ENCODE results near the gene MED15.

The MED15 gene

DNA sequence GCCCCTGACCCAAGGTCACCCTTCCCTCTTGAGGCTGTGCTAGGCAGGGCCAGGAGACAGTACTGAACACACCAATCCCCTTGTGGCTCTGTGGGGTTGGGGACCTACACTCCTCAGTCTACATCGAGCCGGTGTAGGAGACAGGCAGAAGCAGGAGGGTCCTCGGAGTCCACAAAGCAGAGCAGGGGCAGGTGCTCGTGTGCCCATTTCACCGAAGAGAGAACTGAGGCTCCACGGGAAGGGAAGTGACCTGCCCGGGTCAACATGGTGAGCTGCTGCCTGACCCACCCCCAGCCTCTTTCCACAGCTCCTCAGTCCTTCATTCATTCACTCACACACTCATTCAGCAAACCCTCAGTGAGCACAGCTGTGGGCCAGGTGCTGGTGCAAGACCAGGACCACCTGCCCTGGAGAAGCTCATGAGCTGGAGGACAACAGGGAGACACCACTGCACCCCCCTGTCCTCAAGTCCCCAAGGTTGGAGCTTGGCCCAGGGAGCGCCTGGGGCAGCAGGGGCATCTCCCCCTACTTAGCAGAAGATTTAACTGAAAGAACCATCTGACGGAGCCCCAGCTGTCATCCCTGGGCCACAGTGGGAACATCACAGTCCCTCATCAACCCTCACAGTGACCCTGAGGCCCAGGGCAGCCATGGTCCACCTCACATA lies 127.3 kb downstream of the MED15 start:
- no peak for DNase-seq (ENCODE audit: low read depth)
- TF ChIP-seq, protein P1, sequence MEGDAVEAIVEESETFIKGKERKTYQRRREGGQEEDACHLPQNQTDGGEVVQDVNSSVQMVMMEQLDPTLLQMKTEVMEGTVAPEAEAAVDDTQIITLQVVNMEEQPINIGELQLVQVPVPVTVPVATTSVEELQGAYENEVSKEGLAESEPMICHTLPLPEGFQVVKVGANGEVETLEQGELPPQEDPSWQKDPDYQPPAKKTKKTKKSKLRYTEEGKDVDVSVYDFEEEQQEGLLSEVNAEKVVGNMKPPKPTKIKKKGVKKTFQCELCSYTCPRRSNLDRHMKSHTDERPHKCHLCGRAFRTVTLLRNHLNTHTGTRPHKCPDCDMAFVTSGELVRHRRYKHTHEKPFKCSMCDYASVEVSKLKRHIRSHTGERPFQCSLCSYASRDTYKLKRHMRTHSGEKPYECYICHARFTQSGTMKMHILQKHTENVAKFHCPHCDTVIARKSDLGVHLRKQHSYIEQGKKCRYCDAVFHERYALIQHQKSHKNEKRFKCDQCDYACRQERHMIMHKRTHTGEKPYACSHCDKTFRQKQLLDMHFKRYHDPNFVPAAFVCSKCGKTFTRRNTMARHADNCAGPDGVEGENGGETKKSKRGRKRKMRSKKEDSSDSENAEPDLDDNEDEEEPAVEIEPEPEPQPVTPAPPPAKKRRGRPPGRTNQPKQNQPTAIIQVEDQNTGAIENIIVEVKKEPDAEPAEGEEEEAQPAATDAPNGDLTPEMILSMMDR (IDR thresholded peaks at IDR 0.05; ENCODE audit: control insufficient read depth, insufficient read depth, low read depth, low read length, missing control alignments) = no peak
- H3K4me3 ChIP-seq (ENCODE audit: control insufficient read depth, low read depth, low read length) = no peak overlapping the region

DNA sequence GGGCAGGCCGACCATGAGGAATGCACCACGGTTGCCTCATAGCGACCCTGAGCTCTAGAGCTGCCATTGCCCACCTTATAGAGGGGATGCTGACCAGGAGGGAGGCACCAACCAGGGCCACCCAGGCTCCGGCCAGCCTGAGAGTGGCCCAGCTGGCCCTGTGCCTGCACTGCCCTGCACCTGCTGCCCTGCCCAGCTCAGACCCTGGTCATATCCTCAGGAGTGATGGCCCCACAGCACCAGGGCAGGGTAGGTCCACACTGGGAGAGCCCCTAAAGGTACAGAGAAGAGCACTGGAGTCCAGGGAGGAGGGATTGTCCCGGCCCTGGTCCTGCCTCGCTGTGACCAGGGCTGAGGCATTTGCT lies 127.8 kb downstream of the MED15 start:
- DNase-seq (ENCODE audit: low read depth) = no peak
- TF ChIP-seq, protein P1 (IDR thresholded peaks at IDR 0.05; ENCODE audit: control insufficient read depth, insufficient read depth, low read depth, low read length, missing control alignments) = no peak
- no peak overlapping the region for H3K4me3 ChIP-seq (ENCODE audit: control insufficient read depth, low read depth, low read length)

DNA sequence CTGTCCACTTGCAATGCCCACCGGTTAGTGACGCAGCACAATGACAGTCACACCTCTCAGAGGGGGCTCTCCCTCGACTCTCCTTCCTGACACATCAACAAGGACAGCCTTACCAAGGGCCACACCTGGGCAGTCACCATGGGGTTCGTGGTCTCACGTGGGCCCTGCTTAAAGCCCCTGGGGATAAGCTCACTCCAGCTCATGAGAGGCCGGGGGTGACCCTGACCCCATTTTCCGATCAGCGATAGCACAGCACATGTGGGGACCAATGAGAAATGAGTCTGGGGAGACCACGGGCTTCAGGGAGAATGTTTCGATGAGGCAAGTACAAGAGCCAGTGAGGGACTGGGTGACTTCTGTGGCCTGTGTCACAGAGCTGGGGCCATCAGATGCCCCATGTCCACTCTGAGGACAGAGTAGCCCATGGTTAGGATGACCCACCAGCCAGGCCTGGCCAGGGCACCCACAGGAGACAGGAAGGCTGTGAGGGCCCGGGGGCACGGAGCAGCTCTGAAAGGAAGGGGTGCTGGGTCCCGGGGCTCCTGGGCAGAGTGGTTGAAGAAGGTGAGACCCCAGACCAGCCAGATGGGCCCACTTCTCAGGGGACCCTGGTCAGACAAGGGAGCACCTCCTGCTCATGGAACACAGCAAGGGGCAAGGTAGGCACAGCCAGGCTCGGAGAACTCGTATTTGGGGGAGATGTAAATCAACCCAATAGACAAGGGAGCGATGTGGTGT lies 128.8 kb downstream of the MED15 start:
- TF ChIP-seq, protein P1 (IDR thresholded peaks at IDR 0.05; ENCODE audit: control insufficient read depth, insufficient read depth, low read depth, low read length, missing control alignments) = no peak
- no peak overlapping the region for H3K4me3 ChIP-seq (ENCODE audit: control insufficient read depth, low read depth, low read length)
- DNase-seq (ENCODE audit: low read depth) = no peak

DNA sequence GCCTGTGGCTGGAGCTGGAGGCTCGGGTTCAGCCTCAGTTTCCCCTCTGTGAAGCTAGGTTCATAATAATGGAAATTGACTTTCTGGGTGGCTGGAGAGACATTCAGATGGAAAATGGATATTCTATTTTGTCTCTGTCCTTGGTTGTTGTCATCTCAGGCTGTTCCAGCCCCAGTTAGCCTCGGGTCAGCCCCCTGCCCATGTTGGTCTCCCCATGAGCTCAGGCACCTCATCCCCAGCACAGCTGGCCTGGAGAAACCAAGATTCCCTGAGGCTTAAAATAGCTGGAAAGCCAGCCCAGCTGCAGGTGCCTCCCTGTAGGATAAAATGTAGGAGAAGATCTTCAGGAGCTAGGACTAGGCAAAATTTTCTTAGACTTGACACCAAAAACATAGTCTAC lies 129.5 kb downstream of the MED15 start:
- TF ChIP-seq, protein P1 (IDR thresholded peaks at IDR 0.05; ENCODE audit: control insufficient read depth, insufficient read depth, low read depth, low read length, missing control alignments) = no peak
- no peak for DNase-seq (ENCODE audit: low read depth)
- H3K4me3 ChIP-seq (ENCODE audit: control insufficient read depth, low read depth, low read length) = no peak overlapping the region
